Choroid plexus epithelial cell (primary cell): ENCODE measurements around the gene ANKRD13A.

Experiments used
- DNase-seq: peaks from one replicate; pipeline ENCODE4 v3.0.0-alpha.2; 2010; ENCODE audit warnings: low read depth
- H3K4me3 ChIP-seq: 2 replicates; pipeline ENCODE4 v1.5.1; 2011; ENCODE audit warnings: low read depth, mild to moderate bottlenecking, control low read depth, low read length, moderate library complexity
- CTCF ChIP-seq: conservative IDR thresholded peaks from 2 replicates; pipeline ENCODE4 v1.5.1; 2011; ENCODE audit warnings: low read depth, mild to moderate bottlenecking, control low read depth, inconsistent platforms, low read length, moderate library complexity

Gene ANKRD13A

GRCh38 chr12:109958374-109958773 is 40.9 kb upstream of the ANKRD13A start:
- TF ChIP-seq CTCF: no peak
- DNase-seq: no peak

GRCh38 chr12:109959411-109960093 is 39.7 kb upstream of the ANKRD13A start:
- no peak overlapping the region for H3K4me3 ChIP-seq
- no peak for DNase-seq
- TF ChIP-seq CTCF: no peak

More at GRCh38 chr12:109958374-109958773, 40.9 kb upstream of the ANKRD13A start:
- no peak overlapping the region for H3K4me3 ChIP-seq

GRCh38 chr12:109961201-109961600 is 38.0 kb upstream of the ANKRD13A start:
- H3K4me3 ChIP-seq: no peak overlapping the region
- no peak for DNase-seq
- no peak for TF ChIP-seq CTCF

GRCh38 chr12:109961612-109962011 is 37.6 kb upstream of the ANKRD13A start:
- no peak for TF ChIP-seq CTCF

GRCh38 chr12:109962398-109962797 is 36.8 kb upstream of the ANKRD13A start:
- DNase-seq: peak; percentile 45
- no peak for TF ChIP-seq CTCF
- H3K4me3 ChIP-seq: no peak overlapping the region

More at GRCh38 chr12:109961612-109962011, 37.6 kb upstream of the ANKRD13A start:
- no peak overlapping the region for H3K4me3 ChIP-seq
- DNase-seq: no peak

- DNase-seq: no peak
- no peak for TF ChIP-seq CTCF
These were observed 35.9 kb upstream of the ANKRD13A start for GRCh38 chr12:109963330-109963729.

GRCh38 chr12:109963743-109964429 is 35.3 kb upstream of the ANKRD13A start:
- H3K4me3 ChIP-seq: no peak overlapping the region
- DNase-seq: peak; percentile 80
- no peak for TF ChIP-seq CTCF

More at GRCh38 chr12:109963330-109963729, 35.9 kb upstream of the ANKRD13A start:
- H3K4me3 ChIP-seq: no peak overlapping the region
